HG02623 (cell line): ENCODE results near the gene CYP4V2.
A peak's percentile ranks its signal among the peaks of the same experiment; 100 is the strongest.

Experiments used
- ATAC-seq: cut with Tn5 transposase; IDR thresholded peaks from one replicate; pipeline ENCODE4 v1.9.1; 2021; ENCODE audit warnings: moderate library complexity; ENCODE audit not compliant: unreplicated experiment

The CYP4V2 gene

DNA sequence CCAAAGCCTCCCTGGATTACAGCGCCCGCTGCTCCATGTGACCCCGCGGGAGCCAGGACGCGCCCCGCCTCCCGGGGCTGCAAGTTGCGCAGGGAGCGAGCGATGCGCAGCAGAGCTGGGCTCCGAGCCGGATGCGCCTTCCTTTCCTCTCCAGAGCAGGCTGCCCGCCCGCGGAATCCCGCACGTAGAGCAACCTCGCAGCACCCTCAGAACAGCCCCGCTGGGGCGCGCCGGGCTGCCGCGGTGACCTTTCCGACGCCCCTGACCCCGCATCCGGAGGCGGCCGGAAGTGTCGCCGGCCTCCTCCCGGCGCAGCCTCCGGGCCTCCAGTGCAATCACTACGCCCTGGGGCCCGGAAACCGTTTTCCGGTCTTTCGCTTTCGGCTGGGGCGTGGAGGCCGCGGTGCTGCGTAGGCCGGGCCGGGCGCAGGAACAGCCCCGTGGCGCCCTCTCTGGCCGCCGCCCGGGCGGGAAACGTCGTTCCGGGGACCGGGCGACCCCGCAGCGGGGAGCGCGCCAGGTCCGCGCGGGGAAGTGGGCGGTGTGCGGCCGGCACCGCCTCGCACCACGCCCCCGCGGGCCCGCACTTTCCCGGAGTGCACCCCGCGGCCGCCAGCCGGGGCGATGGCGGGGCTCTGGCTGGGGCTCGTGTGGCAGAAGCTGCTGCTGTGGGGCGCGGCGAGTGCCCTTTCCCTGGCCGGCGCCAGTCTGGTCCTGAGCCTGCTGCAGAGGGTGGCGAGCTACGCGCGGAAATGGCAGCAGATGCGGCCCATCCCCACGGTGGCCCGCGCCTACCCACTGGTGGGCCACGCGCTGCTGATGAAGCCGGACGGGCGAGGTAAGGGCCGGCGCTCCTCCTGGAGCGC is at the start of gene CYP4V2:
TSS of gene CYP4V2 (plus strand) at position 368 of the 866 bp plus-strand sequence. CDS start at position 625, 257 bp downstream.
- ATAC-seq = peak; percentile 82

DNA sequence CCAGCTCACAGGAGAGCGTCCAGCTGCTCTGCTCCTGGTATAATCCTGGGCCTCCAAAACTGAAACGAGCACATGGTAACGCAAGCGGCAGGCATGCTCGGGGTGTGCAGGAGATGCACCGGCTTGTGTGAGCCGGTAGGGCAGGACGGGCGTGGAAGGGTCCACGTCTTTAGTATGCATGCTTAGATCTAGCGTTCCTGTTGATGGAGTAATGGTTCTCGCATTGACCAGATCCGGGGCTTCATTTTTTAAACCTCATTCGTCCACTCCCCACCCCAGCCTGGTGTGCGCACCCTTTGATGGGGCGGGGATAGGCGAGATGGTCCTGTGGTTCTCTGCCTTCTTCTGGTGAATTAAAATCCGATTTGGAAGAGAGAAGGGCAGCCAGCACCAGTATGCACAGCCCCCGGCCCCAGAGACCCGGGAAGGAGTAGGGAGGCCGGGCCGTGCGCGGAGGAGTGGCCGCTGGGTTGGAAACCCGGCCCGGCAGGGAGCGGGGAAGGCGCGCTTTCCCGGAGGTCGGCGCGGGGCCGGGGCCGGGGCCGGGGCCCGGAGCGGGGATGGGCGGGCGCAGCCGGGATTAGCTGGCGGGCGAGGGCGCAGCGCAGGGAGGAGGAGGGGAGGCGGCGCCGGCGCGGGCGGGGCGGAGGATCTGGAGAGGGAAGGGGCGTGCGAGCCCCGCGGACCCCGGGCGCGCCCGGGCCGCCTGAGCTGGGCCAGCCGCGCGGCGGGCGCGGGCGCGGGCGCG is 47.0 kb upstream of the CYP4V2 start:
- ATAC-seq = peak; percentile 35

DNA sequence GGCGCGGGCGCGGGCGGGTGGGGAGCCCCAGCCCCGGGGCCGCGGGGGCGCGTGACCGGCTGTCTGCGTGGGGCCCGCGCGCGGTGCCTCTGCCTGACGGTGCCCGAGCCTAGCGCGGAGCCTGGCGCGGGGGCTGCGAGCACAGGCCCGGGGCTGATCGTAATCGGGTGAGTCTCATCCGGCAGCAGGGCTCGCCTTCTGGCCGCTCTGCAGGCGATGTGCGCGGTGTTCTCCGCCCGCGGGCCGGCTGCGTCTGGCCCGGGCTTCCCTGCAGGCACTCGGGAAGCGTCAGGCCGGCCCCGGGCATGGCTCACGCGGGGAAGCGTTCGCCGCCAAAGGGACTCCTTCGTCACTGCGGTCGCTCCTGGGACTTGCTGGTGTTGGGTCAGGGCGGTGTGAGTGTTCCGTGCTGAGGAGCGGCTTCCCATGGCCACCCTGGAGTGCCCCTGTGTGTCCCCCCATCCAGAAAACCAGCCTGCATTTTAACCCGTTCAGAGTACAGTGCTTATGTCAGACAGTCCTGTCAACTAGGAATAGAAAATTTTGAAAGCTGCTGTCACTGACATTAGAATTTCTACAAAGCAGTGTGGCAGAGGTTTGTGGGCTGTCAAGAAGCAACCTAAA is 46.3 kb upstream of the CYP4V2 start:
- peak; percentile 39 for ATAC-seq

DNA sequence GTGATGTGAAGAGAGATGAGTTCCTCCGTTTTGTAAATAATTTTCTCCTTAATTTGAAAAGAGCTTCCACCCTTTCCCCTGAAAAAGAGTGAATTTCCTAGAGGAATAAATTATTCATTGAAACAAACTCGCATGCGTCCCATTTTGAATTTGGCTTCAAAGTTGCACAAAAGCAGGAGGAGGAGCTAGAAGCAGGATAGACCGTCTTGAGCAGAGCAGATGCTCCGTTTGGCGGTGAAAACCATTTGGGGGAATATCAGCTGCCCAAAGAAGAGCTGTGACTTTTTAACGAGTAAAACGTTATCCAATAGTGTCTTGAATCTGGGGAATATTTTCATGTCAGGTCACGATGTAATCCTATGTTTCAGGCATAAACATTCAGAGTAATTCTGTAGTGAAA is 44.9 kb upstream of the CYP4V2 start:
- ATAC-seq = no peak

DNA sequence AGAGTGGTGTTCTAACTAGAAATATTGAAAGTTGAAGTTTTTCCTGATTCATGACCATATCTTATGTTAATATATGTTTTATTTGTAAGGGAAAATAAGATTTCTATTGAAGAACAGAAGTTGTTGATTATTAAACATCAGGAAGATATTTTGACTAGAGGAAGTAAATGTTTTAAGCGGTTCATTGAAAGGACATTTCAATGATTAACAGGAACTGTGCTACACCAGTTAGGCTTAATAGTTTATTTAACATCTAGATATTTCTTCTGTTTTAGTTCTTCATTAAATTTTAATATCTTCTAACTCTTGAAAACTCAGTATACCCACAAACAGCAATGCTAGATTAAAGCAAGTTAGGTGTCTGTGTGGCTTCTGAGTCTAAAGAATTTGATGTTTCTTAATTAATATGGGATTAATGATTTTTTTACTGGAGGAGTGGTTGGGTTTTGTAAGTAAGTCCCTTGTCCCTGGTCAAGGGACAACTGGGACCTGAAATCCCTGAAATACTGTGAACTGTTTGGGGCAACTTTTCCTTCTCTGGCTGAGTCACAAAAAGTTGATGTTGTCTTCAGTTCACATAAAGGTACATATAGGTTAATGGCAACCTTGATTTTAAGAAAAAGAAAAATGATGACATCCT is 42.9 kb upstream of the CYP4V2 start:
- ATAC-seq = no peak

DNA sequence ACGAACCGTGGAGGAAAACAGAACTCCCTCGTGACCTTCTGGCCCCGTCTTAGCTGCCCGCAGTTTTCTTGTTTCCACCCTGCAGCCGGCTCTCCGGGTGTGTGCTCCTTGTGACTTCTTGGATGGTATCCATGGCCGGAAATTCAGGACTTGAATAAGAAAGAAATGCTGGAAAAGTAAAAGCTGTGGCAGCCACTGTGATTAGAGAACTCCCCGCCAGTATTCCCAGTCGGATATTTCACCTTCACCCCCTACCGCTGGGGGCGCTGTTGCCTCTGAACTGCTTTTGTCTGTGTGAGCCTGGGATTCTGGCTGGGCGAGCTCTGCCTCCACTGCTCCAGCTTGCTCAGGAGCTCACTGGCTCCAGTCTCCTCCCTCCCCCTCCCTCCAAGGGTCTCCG is 41.5 kb upstream of the CYP4V2 start:
- no peak for ATAC-seq

DNA sequence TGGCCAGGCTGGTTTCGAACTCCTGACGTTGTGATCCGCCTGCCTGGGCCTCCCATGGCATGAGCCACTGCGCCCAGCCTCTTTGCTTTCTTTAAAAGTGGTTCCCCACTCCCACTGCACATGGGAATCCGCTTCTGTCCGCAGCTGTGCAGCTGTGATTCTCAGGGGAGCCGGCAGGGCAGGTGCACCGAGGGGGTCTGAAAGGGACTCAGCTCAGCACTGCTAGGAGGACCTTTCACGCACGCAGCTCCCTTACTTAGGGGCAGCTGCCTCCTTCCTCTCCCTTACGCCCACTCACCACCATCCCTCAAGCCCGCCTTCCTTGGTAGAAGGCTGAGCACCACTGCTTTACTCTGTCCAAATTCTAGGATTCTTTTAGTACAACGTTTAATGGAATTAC is 40.4 kb upstream of the CYP4V2 start:
- ATAC-seq = no peak

DNA sequence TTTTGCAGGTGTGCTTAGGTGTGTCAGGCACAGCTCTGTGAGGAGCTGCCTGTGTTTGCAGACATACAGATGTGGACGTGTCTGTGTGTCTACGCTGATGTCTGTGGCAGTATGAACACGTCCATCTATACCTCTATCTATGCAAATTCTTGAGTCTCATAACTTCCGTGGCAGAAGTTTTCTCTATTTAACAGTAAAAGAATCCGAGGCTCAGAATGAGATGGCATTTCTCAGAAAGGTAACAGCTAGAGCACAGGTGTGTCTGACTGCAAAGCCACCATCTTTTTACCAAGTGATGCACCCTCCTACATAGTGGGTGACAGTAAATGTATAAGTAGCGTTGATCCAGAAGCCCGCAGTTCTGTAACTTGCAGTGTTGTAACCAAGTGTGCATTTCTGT is 39.9 kb upstream of the CYP4V2 start:
- ATAC-seq = no peak

DNA sequence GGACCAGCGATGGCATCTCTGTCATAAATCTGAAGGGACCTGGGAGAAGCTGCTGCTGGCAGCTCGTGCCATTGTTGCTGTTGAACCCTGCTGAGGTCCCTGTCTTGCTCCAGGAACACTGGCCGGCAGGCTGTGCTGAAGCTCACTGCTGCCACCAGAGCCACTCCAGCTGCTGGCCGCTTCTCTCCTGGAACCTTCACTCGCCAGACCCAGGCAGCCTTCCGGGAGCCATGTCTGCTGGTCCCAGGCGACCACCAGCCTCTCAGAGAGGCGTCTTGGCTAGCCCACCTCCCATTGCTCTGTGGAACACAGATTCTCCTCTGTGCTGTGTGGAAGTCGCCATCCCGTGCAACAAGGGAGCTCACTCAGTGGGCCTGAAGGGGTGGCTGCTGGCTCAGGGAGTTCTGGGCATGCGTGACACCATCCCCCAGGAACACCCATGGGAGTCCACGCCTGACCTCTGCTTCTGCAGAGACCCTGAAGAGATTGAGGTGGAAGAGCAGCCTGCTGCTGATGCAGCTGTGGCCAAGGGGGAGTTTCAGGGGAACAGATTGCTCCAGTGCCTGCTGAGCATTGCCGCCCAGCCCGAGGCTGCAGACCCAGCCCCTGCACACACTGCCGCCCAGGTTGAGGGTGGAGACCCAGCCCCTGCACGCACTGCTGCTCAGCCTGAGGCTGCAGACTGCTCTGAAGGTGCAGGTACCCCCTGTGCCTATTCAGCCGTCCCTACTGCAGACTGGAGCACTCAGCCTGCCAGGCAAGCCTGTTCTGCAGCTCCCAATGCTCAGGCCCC is 33.1 kb upstream of the CYP4V2 start:
- no peak for ATAC-seq

DNA sequence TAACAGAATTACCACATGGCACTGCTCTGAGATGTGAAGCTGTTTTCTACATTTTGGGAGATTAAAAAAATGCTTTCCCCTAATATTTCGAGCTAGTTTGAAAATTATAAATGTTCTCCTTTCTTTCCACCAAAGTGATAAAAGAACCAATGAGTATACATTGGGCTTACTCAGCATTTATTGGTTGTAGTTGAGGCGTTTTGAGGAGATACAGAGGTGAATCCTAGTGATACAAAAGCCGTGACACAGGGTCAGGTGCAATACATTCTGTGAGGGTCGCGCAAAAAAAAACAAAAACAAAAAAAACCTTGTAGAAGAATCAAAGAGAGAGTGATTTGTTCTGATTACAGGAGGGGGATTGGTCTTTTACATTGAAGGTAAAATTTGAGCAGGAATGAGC is 32.4 kb upstream of the CYP4V2 start:
- ATAC-seq = no peak

DNA sequence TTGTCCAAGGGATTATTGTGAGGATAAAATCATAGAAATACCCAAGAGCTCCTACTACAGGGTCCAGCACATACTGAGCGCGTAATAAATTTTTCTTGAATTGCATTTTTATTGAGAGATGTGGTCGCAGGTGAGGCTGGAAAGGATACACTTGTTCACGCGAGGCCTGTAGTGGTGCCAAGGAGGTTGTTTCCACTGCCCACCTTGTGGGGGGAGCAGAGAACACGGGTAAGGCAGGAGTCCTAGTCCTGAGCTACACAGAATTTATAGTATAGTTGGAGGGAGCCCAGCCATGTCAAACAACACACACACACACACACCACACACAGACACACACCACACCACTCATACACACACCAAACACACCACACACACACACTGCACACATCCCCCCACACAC is 31.8 kb upstream of the CYP4V2 start:
- no peak for ATAC-seq

DNA sequence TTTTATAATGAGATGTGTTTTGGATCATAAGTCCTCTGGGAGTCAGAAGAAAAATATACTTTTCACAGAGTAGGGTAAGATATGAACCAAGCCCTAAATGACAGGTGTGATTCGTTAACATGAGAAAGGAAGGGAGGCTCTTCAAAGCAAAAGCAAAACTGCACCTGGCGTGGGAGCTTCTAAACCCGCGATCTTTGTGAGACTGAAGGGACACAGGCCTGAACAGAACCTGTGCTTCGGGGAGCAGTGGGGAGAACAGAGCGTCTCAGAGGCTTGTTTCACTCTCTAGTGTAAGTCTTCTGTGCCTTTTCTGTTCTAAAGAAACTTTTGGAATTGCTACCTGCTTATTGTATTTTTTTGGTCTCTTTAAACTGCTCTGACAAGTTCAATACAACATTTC is 30.2 kb upstream of the CYP4V2 start:
- ATAC-seq = peak; percentile 98

DNA sequence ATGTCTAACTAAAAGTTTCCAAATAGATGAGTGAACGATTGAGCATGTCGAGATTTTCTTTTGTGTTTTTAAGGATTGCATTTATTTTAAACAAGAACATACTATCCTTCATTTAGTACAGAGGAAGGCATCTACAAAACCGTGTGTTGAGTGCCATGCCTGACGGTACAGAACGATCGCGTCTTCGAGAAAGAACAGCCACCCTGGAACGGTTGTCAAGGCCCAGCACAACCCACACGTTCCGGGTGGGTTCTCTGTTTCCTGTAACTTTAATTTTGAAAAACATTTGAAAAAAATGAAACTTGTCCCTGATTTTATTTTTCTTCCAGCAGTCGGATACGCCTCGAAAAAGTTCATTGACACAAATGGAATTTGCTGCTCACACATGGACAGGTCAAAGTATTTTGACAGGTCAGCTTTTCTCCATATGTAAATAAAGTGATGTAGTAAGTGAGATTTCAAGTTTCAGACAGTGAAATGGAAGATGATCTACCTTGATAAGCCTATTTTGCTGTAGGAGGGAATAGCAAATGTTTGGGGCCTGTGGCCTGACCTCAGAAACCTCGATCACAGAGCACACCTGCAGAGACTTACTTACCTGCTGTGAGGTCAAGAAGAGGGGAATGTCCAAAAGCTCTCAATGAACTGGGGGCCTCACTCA is 24.4 kb upstream of the CYP4V2 start:
- no peak for ATAC-seq

DNA sequence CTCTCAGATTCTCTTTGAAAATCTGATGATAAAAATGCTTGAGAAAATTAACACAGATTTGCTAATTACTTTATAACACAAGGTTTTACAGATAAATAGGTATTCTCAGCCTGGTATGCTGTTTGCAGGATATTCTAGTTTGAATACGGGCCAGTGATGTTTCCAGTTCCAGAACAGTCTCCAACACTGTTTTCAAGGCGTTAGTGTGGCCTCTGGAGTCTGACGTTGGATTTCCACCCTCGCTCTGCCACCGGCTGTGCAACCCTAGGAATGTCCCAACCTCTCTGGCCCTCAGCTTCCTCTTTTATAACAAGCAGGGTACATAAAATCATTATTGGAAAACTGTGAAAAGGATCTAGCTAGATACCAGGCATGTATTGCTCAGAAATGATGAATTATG is 23.8 kb upstream of the CYP4V2 start:
- no peak for ATAC-seq

DNA sequence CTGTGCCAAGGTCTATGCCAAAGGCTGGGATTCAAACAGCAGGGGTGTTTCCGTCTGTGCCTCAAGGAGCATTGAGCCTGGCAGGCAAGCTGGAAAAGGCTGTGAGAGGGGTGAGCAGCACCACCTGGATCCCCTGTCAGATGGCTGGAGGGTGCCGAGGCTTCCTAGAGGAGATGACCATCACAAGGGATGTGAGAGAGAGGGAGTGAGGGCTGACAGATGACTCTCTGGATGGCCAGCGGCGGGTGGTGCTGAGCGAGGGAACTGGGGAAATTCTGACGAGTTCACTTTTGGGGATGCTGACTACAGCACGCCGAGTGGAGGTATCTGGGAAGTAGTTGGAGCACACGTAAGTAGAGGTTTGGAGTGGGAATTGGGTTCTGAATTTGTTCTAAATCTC is 22.6 kb upstream of the CYP4V2 start:
- ATAC-seq = no peak

DNA sequence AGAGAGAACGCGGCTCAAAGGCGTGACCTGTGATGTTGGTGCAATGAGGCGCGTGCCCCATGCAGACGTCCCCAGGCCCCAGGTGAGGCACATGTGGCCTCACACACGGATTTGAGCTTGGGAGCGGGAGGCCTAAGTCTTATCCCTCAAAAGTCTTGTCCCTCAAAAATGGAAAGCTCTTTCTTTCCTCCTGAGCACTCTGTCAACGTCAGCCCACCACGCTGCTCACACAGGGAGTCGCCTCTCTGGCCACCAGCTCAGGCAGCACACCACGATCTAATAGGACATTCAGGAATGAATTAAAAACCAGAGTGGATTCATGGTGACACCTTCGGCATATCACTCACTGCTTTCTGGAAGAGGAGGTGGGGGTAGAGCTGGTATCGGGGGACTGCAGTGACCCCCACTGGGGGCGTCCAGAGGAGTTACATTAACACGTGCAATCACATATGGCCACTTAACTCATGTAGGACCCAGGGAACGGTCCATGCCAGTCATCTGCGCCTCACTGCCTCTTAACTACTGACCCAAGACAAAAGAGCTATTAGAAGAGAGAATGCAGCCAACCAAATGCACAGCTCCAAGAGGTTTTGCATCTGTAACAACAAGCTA is 21.9 kb upstream of the CYP4V2 start:
- ATAC-seq = no peak

DNA sequence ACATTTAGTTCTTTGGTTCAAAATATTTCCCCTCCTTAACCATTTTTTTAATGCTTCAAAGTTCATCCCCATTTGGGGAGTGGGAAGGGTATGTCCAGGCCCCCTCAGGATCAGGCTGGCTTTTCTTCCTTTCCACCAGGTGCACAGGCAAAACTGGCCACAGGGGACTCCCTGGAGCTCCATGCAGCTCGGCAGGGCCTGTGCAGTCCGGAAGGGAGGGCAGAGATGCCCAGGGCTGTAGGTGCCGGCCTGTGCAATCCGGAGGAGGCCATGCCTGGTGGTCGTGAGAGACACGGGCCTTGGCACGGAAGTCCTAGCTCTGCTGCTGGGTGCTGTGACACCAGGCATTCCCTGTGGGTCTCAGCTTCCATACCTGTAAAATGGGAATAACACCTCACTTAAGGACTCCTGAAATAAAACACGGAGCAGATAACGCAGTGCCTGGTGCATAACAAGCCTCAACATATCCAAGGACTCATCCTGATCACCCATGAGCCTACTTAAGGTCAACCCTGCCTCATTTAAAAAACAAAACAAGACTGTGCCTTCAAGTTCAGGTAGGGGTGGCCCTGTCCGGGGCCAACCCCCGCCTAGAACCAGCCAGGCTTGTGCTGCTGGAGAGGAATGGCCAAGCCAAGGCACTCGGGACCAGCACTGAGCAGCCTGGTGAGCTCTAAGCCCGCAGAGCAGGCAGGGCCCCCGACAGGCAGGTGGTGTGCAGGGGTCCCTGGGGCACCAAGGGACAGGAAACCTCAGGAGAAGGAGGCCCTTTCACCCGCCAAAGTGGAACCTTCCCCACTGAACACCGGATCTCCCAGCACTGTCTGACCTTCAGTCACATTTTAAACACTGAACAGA is 21.2 kb upstream of the CYP4V2 start:
- ATAC-seq = no peak

DNA sequence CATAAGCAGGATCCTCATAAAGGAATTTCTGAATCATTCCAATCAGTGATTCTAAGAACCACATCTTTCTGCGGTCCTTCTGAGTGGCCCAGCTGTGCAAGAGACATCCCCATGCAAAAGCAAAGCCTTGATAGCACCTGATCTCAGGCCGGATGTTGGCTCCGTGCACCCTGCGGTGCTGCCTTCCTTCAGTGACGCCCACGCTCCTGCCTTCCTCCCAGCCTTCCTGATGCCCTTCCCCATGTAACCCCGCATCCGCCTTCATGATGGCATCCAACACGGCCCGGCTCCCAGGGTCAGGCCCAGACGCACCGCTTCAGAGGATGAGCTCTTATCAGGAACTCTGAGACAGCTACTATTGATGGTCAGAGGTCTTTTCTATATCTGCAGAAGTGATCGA is 20.4 kb upstream of the CYP4V2 start:
- ATAC-seq = no peak

DNA sequence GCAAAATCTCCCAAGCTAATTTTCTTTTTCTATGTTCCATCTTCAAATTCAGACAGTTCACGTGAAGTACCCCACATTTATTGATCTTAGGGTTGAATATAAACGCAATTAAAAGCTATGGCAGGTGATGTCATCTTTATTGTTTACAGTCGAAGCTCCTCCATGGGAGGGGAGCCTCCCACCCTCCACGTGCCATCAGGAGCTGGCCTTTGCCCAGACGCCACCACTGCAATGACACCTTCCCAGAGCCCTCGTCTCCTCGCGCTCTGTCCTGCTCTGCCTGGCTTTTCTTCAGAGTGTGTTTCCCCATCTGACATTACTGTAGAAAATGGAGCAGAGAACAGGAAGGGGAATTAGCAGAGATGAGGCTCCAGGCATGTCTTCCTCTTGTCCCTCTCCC is 18.8 kb upstream of the CYP4V2 start:
- no peak for ATAC-seq
